Measurements from ENCODE around the gene OR6Y1. TPM values are rescaled to one million over a fixed set of nuclear protein-coding genes. Genes with fewer than 3 reads are reported as not detected.

OR6Y1 gene
- total and polyA plus RNA-seq, 2 donors (not counting 3 experiments of a cell fraction or from before 2014, with no cell fraction given), result not detected

DNA sequence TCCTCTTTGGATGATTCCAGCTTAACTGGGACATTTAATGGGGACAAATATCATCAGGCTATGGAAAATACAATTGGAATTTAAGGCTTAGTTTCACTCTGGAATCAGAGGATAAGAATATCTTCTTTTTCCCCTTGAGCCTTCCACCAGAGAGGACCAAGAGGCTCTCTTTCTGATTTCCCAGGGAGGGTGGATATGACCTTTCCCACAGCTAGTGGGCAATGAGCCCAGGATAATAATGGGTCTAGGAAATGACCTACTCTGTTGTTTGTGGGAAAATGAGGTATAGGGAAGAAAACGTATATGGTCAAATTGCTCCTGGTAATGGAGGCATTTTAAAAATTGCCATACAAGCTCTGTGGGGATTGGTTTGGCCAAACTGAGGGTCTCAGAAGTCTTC lies 1.9 kb downstream of the OR6Y1 start:
- no peak overlapping the region for H3K27ac ChIP-seq (ENCODE audit: insufficient read depth, low read depth, low read length)
- H3K9me1 ChIP-seq (replicated peaks; ENCODE audit: control insufficient read depth, extremely low read depth, insufficient read depth, low read length), result no peaks in the 10 kb centered on the region
- H2AFZ ChIP-seq (ENCODE audit: low read depth, low read length), result no peak overlapping the region
- H3K36me3 ChIP-seq (ENCODE audit: control insufficient read depth in 2 of 2, extremely low read depth in 1 of 2, insufficient read depth in 2 of 2, low read length in 2 of 2), result no peaks in the 10 kb centered on the region
- H3K9me3 ChIP-seq (replicated peaks; ENCODE audit: control insufficient read depth, insufficient read depth, low read length), result no peaks in the 10 kb centered on the region
- no peaks in the 10 kb centered on the region for H4K20me1 ChIP-seq (replicated peaks; ENCODE audit: control insufficient read depth, extremely low read depth, insufficient read depth, low read length)
- TF ChIP-seq JUN (IDR thresholded peaks at IDR 0.05; ENCODE audit: borderline replicate concordance, insufficient read depth, insufficient read length, low read depth), result no peak
- no TSS peak for BruUV-seq (replicated peaks)
- FAIRE-seq, result no peak
- no peaks in the 10 kb centered on the region for H3K79me2 ChIP-seq (ENCODE audit: control insufficient read depth, insufficient read depth, low read length)
- DNase-seq (ENCODE audit: low read depth, low spot score), result peak; percentile 2
- no peaks in the 10 kb centered on the region for H3K4me1 ChIP-seq (ENCODE audit: control insufficient read depth, extremely low read depth, insufficient read depth, low read length)
- H3K27me3 ChIP-seq (ENCODE audit: control insufficient read depth in 2 of 2, insufficient read depth in 2 of 2, low read length in 2 of 2), result no peaks in the 10 kb centered on the region
- intact Hi-C loops (cut with micrococcal nuclease) (no loop called here), dilution Hi-C loops (cut with MboI; ENCODE audit: extremely low pct_ligation_motif_present, low sequenced_read_pairs) (no loop called here)
- ChIA-PET CTCF (no interaction called here), POLR2A (no interaction called here)
- H3K4me2 ChIP-seq (ENCODE audit: insufficient read depth, low read length), result no peak overlapping the region
- no peak overlapping the region for H3K4me3 ChIP-seq (replicated peaks in 1 of 3; ENCODE audit: insufficient read depth in 1 of 3, low read depth in 1 of 3, low read length in 3 of 3)
- H3K9ac ChIP-seq (replicated peaks; ENCODE audit: extremely low read depth, insufficient read depth, low read length), result no peak overlapping the region

DNA sequence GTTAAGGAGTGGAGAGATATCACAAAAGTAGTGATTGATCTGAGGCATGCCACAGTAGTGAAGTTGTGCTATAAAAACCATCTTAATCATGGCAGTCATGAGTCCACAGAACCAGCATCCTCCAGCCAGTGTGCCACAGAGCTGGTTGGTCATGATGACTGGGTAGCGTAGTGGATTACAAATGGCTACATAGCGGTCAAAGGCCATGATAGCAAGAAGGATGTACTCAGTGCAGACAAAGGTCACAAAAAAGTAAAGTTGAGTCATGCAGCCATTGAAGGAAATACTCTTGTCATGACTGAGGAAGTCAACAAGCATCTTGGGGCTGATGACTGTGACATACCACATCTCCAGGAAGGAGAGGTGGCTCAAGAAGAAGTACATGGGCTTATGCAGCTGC lies 6.7 kb downstream of the OR6Y1 start:
- H3K36me3 ChIP-seq (ENCODE audit: control insufficient read depth in 2 of 2, extremely low read depth in 1 of 2, insufficient read depth in 2 of 2, low read length in 2 of 2), result no peaks in the 10 kb centered on the region
- no peak overlapping the region for H3K4me2 ChIP-seq (ENCODE audit: insufficient read depth, low read length)
- H2AFZ ChIP-seq (ENCODE audit: low read depth, low read length), result no peak overlapping the region
- no peak for DNase-seq (ENCODE audit: low read depth, low spot score)
- no peaks in the 10 kb centered on the region for H3K9me1 ChIP-seq (replicated peaks; ENCODE audit: control insufficient read depth, extremely low read depth, insufficient read depth, low read length)
- no peak overlapping the region for H3K27ac ChIP-seq (ENCODE audit: insufficient read depth, low read depth, low read length)
- no peaks in the 10 kb centered on the region for H4K20me1 ChIP-seq (replicated peaks; ENCODE audit: control insufficient read depth, extremely low read depth, insufficient read depth, low read length)
- dilution Hi-C loops (cut with MboI; ENCODE audit: extremely low pct_ligation_motif_present, low sequenced_read_pairs), result no loop called here
- H3K4me1 ChIP-seq (ENCODE audit: control insufficient read depth, extremely low read depth, insufficient read depth, low read length), result no peaks in the 10 kb centered on the region
- no peak for FAIRE-seq
- no peak overlapping the region for H3K4me3 ChIP-seq (replicated peaks in 1 of 3; ENCODE audit: insufficient read depth in 1 of 3, low read depth in 1 of 3, low read length in 3 of 3)
- H3K27me3 ChIP-seq (ENCODE audit: control insufficient read depth in 2 of 2, insufficient read depth in 2 of 2, low read length in 2 of 2), result no peaks in the 10 kb centered on the region
- CTCF ChIA-PET, result no interaction called here
- no peak overlapping the region for H3K9ac ChIP-seq (replicated peaks; ENCODE audit: extremely low read depth, insufficient read depth, low read length)
- intact Hi-C loops (cut with micrococcal nuclease), result no loop called here
- no peaks in the 10 kb centered on the region for H3K79me2 ChIP-seq (ENCODE audit: control insufficient read depth, insufficient read depth, low read length)
- BruUV-seq (replicated peaks), result no TSS peak
- no peak for TF ChIP-seq MAX (IDR thresholded peaks at IDR 0.05; ENCODE audit: insufficient read depth, insufficient read length)
- no peak for TF ChIP-seq MYC (IDR thresholded peaks at IDR 0.05; ENCODE audit: low read depth, low read length)
- TF ChIP-seq CTCF (IDR thresholded peaks at IDR 0.05; ENCODE audit: extremely low read depth in 1 of 2, insufficient read depth in 1 of 2, low read depth in 1 of 2, low read length in 2 of 2), result no peak
- TF ChIP-seq GATA2 (IDR thresholded peaks at IDR 0.05; ENCODE audit: insufficient read depth, insufficient read length, low read depth, low read length), result no peak
- no peak for TF ChIP-seq POLR2A (IDR thresholded peaks at IDR 0.05; ENCODE audit: low read depth, low read length)
- no peak for TF ChIP-seq JUN (IDR thresholded peaks at IDR 0.05; ENCODE audit: borderline replicate concordance, insufficient read depth, insufficient read length, low read depth)
- TF ChIP-seq POLR2AphosphoS5 (IDR thresholded peaks at IDR 0.05; ENCODE audit: insufficient read depth, low read depth, low read length), result no peak
- TF ChIP-seq EZH2 (IDR thresholded peaks at IDR 0.05; ENCODE audit: borderline replicate concordance, low read depth, low read length, severe bottlenecking), result no peak
- no peak for TF ChIP-seq FOS (IDR thresholded peaks at IDR 0.05; ENCODE audit: borderline replicate concordance, insufficient read depth, low read length)
- H3K9me3 ChIP-seq (replicated peaks; ENCODE audit: control insufficient read depth, insufficient read depth, low read length), result no peaks in the 10 kb centered on the region
- POLR2A ChIA-PET, result no interaction called here
